ENCODE data around the gene BAZ1B. TPM values are rescaled to one million over a fixed set of nuclear protein-coding genes. Genes with fewer than 3 reads are reported as not detected.
A peak's percentile ranks its signal among the peaks of the same experiment; 100 is the strongest.
"Not testable (repeated sequence)": the region's sequence is repeated elsewhere in the genome, so short reads cannot be mapped to it uniquely, and the experiment has no call there.

The BAZ1B gene
- total RNA-seq, 1 experiment from 2014 or later: 49.9 TPM

DNA sequence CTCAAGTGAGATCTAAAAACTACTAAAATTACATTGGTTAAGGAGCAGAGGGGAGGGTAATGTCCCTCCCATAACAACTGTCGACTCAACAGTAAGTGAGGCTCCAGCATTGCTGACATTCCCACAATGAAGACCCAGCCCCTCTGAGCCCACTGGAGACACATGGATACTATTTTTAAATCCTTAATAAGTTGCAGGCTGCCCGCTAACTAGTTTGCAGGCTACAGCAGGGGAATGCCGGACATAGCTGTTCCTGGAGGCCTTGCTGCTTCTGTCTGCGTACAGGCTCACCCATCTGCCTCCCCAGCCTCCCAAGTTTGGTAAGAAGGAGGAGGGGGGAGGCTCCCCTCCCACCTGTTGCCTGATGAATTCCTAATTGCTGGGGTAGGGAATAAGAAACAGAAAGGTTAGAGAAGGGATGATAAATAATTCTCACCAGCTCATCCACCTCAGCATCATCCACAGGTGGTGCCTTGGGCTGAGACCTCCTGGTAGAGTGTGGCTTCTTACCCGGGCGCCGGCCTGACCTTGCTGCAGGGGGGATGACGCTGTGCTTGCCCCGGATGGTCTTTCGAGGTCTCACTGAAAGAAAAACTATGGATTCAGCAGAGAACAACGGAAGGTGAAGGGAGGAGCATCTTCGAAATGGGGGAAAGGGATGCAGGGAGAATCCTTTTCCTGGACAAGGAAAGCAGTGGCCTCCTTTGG lies 78.4 kb downstream of the BAZ1B start:
- no peak for DNase-seq (ENCODE audit: low spot score)

DNA sequence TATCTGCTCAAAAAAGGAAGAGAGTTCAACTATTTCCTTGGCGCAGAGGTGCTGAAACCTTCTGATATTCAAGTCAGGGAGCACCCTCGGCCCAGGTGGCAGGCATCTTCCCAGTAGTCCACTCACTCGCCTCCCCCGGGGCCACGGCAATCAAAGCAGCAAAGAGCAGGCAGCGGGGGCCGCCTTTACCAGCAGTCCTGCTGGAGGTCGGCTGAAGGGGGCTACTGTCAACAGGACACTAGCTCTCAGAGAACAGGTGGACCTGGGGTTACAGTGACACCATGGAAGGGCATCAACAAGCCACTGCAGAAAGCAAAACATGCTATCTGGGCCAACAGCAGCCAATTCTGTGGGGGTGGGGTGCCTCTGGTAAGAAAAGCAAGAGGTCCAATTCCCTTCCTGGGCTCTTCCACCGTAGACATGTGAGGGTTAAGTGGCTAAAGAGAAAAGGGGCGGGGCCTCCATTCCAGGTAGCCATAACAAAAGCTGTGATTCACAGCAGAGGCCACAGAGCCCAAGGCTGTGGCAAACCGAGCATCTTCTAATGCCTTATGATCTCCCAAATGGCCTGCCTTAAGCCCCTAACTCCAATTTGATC lies 79.1 kb downstream of the BAZ1B start:
- no peak for DNase-seq (ENCODE audit: low spot score)

- no peak for DNase-seq (ENCODE audit: low spot score)
Measured at GRCh38 chr7:73442222-73442902, 79.7 kb downstream of the BAZ1B start.

GRCh38 chr7:73439410-73439704 lies 82.7 kb downstream of the BAZ1B start:
- DNase-seq (ENCODE audit: low spot score): no peak

DNA sequence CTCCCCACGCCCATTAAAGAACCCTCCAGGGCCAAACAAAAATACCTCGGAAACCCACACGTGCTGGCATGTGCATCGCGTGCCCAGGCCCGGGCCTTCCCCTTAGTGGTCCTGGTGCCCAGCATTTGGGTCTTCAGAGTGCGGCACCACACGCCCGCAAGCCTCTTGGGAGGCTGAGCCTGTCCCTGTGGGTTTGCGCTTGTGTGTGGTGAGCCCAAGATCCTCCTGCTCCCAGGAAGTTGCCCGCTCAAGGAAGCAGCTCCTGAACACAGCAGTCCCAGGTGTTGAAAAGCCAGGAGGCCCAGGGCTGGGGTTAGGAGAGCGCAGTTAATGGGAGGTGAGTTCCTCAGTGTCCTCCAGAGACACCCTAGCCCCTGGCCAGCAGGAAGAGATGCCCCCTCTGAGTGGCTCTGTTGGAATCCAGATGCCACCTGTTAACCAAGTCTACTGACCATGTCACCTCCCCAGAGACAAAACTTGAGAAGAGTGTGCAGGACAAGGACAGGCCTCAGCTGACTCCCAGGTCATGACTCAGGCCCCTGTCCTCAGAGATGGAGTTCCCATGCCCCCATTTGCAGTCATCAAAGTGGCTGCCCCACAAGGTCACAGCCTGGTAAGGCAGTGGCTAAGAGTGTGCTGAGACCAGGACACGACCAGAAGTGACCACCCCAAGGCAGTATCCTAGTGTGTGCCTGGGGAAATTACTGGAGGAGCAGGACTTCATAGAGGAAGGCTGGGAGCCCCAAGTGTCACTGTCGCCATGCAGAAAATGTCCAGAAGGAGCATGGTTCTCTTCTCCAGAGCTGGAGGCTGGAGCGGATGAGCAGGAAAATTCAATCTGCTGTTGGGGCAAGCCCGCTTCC lies 83.3 kb downstream of the BAZ1B start:
- no peak for DNase-seq (ENCODE audit: low spot score)

- no peak for DNase-seq (ENCODE audit: low spot score)
Measured at GRCh38 chr7:73437621-73438416, 84.3 kb downstream of the BAZ1B start.

DNA sequence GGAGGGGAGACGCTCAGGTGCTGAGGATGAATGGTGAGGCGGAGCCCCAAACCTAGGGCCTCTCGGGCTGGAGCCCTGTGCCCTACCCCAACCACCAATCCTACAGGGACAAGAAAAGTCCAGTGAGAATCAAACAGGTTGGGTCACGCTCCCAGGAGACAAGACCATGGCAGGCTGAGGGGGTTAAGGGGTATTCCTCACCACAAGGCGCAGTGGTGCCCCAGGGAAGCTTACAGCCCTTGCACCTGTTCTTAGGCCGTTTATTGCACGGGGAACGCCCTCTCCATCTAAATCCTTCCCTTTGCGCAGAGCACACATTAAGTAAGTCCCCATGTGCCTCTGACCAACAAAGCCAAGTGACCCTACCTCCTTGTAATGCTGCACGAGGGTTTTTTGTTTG lies 85.0 kb downstream of the BAZ1B start:
- no peak for DNase-seq (ENCODE audit: low spot score)

GRCh38 chr7:73436031-73436929 lies 85.8 kb downstream of the BAZ1B start:
- DNase-seq (ENCODE audit: low spot score): peak; percentile 60

DNA sequence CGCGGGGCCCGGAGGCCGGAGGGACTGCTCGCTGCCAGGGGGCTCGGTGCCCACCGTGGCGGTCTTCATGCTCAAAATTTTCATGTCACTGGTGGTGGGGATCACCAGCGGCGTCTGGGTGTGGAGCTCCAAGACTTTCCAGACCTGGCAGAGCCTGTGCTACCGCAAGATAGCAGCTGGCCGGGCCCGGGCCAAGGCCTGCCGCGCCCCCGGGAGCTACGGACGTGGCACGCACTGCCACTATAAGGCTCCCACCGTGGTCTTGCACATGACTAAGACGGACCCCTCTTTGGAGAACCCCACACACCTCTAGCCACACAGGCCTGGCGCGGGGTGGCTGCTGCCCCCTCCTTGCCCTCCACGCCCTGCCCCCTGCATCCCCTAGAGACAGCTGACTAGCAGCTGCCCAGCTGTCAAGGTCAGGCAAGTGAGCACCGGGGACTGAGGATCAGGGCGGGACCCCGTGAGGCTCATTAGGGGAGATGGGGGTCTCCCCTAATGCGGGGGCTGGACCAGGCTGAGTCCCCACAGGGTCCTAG lies 86.6 kb downstream of the BAZ1B start:
- DNase-seq (ENCODE audit: low spot score): no peak

DNA sequence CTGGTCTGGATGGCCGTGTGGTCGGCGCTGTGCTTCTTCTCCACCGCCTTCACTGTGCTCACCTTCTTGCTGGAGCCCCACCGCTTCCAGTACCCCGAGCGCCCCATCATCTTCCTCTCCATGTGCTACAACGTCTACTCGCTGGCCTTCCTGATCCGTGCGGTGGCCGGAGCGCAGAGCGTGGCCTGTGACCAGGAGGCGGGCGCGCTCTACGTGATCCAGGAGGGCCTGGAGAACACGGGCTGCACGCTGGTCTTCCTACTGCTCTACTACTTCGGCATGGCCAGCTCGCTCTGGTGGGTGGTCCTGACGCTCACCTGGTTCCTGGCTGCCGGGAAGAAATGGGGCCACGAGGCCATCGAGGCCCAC lies 87.4 kb downstream of the BAZ1B start:
- no peak for DNase-seq (ENCODE audit: low spot score)

DNA sequence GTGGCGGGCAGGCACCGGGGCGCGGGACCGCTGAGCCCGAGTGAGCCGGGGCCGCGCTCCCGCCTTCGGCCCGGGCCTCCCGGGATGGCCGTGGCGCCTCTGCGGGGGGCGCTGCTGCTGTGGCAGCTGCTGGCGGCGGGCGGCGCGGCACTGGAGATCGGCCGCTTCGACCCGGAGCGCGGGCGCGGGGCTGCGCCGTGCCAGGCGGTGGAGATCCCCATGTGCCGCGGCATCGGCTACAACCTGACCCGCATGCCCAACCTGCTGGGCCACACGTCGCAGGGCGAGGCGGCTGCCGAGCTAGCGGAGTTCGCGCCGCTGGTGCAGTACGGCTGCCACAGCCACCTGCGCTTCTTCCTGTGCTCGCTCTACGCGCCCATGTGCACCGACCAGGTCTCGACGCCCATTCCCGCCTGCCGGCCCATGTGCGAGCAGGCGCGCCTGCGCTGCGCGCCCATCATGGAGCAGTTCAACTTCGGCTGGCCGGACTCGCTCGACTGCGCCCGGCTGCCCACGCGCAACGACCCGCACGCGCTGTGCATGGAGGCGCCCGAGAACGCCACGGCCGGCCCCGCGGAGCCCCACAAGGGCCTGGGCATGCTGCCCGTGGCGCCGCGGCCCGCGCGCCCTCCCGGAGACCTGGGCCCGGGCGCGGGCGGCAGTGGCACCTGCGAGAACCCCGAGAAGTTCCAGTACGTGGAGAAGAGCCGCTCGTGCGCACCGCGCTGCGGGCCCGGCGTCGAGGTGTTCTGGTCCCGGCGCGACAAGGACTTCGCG lies 88.0 kb downstream of the BAZ1B start:
- DNase-seq (ENCODE audit: low spot score): no peak

DNA sequence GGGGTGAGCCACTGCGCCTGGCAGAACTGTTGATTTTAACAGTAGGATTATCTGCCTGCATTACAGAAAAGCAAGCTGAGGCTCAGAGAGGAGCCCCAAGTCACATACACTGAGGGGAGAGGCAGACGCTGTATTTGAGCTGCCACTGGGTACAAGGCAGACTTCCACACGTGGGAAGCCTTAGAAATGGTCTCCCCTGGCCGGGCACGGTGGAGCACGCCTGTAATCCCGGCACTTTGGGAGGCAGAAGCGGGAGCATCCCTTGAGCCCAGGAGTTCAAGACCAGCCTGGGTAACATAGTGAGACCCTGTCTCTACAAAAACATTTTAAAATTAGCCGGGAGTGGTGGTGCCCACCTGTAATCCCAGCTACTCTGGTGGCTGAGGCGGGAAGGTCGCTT lies 89.4 kb downstream of the BAZ1B start:
- DNase-seq (ENCODE audit: low spot score): no peak

GRCh38 chr7:73431041-73431835 lies 90.9 kb downstream of the BAZ1B start:
- no peak for DNase-seq (ENCODE audit: low spot score)

DNA sequence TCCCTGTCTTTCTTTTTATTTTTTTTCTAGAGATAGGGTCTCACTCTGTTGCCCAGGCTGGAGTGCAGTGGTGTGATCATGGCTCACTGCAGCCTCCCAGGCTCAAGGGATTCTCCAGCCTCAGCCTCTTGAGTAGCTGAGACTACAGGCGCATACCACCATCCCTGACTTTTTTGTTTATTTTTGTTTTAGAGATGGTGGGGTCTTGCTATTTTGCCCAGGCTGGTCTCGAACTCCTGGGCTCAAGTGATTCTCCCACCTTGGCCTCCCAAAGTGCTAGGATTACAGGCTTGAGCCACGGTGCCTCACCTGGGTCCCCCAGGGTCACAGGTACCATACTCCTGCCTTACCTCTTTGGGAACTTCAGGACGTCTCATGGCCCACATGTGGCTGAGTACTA lies 91.6 kb downstream of the BAZ1B start:
- DNase-seq (ENCODE audit: low spot score): not testable (repeated sequence)

DNA sequence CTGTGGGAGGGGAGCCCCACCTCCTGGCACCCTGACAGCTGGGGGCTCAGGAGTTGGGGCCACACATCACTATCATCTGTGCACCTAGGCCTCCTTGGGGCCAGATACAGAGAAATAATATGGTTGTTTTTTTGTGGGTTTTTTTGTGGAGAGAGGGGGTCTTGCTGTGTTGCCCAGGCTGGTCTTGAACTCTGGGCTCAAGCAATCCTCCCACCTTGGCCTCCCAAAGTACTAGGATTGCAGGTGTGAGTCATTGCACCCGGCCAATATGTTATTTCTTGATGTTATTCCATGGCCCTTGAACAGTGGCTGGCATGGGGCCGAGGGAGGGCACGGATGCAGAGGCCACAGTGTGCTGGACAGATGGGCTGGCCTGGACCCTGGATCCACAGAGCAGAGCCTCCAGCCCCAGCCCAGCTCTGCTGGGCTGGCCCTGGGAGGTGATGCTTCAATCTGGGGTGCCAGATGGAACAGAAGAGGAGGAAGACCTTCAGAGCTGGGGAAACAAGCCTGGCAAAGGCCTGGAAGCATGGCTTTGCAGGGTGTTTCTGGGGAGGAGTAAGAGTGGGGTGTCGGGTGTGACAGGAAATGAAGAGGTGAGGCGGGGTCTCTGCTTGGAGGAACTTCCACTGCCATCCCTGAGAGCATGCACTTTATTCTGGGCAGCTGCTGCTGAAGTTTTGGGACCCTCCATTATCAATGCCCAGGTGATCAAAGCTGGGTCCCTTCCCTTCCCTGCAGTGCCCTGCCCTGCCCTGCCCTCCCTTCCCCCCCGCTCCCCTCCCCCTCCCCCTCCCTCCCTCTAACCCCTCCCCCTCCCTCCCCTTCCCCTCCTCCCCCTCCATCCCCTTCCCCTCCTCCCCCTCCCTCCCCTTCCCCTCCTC lies 92.2 kb downstream of the BAZ1B start:
- no peak for DNase-seq (ENCODE audit: low spot score)

DNA sequence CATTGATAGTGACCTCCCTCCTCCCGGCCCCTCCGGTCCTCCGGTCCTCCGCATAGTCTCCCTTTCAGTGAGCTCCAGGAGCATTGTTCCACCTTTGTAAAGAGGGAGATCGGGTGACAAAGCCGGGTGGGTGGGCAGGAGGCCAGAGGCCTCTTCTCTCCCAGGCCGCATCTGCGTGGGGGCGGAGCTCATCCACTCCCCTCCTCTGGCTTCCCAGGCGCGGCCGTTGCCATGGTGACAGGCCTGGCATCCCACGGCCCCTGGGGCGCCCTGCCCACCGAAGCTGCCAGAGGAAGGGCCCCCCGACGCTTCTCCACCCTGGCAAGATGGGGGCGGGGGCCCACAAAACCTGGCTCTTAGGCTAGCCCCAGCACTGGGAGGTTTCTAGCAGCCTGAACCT lies 92.9 kb downstream of the BAZ1B start:
- no peak for DNase-seq (ENCODE audit: low spot score)
